Measurements from ENCODE around the gene PLA2G4C.
"Not testable (repeated sequence)": the region's sequence is repeated elsewhere in the genome, so short reads cannot be mapped to it uniquely, and the experiment has no call there.

PLA2G4C gene

GRCh38 chr19:48085076-48085475 is 25.5 kb downstream of the PLA2G4C start:
- no peak overlapping the region for H2BK120ac ChIP-seq (ENCODE audit: low read depth, low read length)
- H3K79me2 ChIP-seq (ENCODE audit: control insufficient read depth, insufficient read depth, low read length) = no peaks in the 10 kb centered on the region
- H3K27ac ChIP-seq (ENCODE audit: low read depth, low read length) = no peak overlapping the region
- no peak overlapping the region for H2BK5ac ChIP-seq (ENCODE audit: low read length)
- no peak overlapping the region for H3K4me3 ChIP-seq (ENCODE audit: low read length)
- no peaks in the 10 kb centered on the region for H3K79me1 ChIP-seq (ENCODE audit: low read length)
- no peak for DNase-seq
- no peak overlapping the region for H3K56ac ChIP-seq (ENCODE audit: low read length)
- H3K4me2 ChIP-seq (ENCODE audit: low read length) = no peak overlapping the region
- no peak overlapping the region for H2AK5ac ChIP-seq (ENCODE audit: low read length)
- WGBS (ENCODE audit: extremely low coverage, insufficient coverage, low lambda C conversion rate) = no CpG with 5 or more reads among the region's 3 CpGs
- no peak overlapping the region for H4K8ac ChIP-seq (ENCODE audit: low read depth, low read length)
- no peak overlapping the region for H4K5ac ChIP-seq (ENCODE audit: low read length)
- H3K36me3 ChIP-seq (ENCODE audit: control insufficient read depth, insufficient read depth, low read length) = no peaks in the 10 kb centered on the region
- H3K4ac ChIP-seq (ENCODE audit: low read depth, low read length) = no peak overlapping the region
- H3K27me3 ChIP-seq (ENCODE audit: insufficient read depth, low read length, poor library complexity) = no peaks in the 10 kb centered on the region
- H2BK15ac ChIP-seq (replicated peaks; ENCODE audit: low read depth) = no peak overlapping the region
- H3K4me1 ChIP-seq (ENCODE audit: control insufficient read depth, low read depth, low read length) = no peaks in the 10 kb centered on the region
- no peak overlapping the region for H3K9ac ChIP-seq (ENCODE audit: low read length)
- H3K23ac ChIP-seq (ENCODE audit: low read length) = no peak overlapping the region
- H3K18ac ChIP-seq (ENCODE audit: low read length) = no peak overlapping the region

- no peak overlapping the region for H3K56ac ChIP-seq (ENCODE audit: low read length)
- no peak overlapping the region for H2BK15ac ChIP-seq (replicated peaks; ENCODE audit: low read depth)
- H4K8ac ChIP-seq (ENCODE audit: low read depth, low read length) = no peak overlapping the region
- no peak overlapping the region for H3K27ac ChIP-seq (ENCODE audit: low read depth, low read length)
- WGBS (ENCODE audit: extremely low coverage, insufficient coverage, low lambda C conversion rate) = no CpG with 5 or more reads among the region's 5 CpGs
- H3K4ac ChIP-seq (ENCODE audit: low read depth, low read length) = no peak overlapping the region
- no peak overlapping the region for H4K5ac ChIP-seq (ENCODE audit: low read length)
- H3K4me2 ChIP-seq (ENCODE audit: low read length) = no peak overlapping the region
- H2BK5ac ChIP-seq (ENCODE audit: low read length) = no peak overlapping the region
- no peak overlapping the region for H3K4me3 ChIP-seq (ENCODE audit: low read length)
- no peak overlapping the region for H3K18ac ChIP-seq (ENCODE audit: low read length)
- no peaks in the 10 kb centered on the region for H3K79me1 ChIP-seq (ENCODE audit: low read length)
- H3K27me3 ChIP-seq (ENCODE audit: insufficient read depth, low read length, poor library complexity) = no peaks in the 10 kb centered on the region
- no peak for DNase-seq
- H2BK120ac ChIP-seq (ENCODE audit: low read depth, low read length) = no peak overlapping the region
- H3K36me3 ChIP-seq (ENCODE audit: control insufficient read depth, insufficient read depth, low read length) = no peaks in the 10 kb centered on the region
- no peak overlapping the region for H3K9ac ChIP-seq (ENCODE audit: low read length)
- no peaks in the 10 kb centered on the region for H3K4me1 ChIP-seq (ENCODE audit: control insufficient read depth, low read depth, low read length)
- no peak overlapping the region for H3K23ac ChIP-seq (ENCODE audit: low read length)
- no peaks in the 10 kb centered on the region for H3K79me2 ChIP-seq (ENCODE audit: control insufficient read depth, insufficient read depth, low read length)
- no peak overlapping the region for H2AK5ac ChIP-seq (ENCODE audit: low read length)
Observed at GRCh38 chr19:48081106-48081505, 29.5 kb downstream of the PLA2G4C start.

- H3K27ac ChIP-seq (ENCODE audit: low read depth, low read length); H3K4me3 ChIP-seq (ENCODE audit: low read length): not testable (repeated sequence)
Observed at GRCh38 chr19:48070177-48070769, 40.3 kb downstream of the PLA2G4C start.

GRCh38 chr19:48069435-48069834 is 41.2 kb downstream of the PLA2G4C start:
- Histone ChIP-seq H3K56ac (ENCODE audit: low read length) (no peak overlapping the region), H3K18ac (ENCODE audit: low read length) (no peak overlapping the region), H3K36me3 (ENCODE audit: control insufficient read depth, insufficient read depth, low read length) (no peaks in the 10 kb centered on the region), H3K27ac (ENCODE audit: low read depth, low read length) (no peak overlapping the region), H3K79me1 (ENCODE audit: low read length) (no peaks in the 10 kb centered on the region), H2BK15ac (replicated peaks; ENCODE audit: low read depth) (no peak overlapping the region), H2AK5ac (ENCODE audit: low read length) (no peak overlapping the region), H4K5ac (ENCODE audit: low read length) (no peak overlapping the region), H3K23ac (ENCODE audit: low read length) (no peak overlapping the region), H3K79me2 (ENCODE audit: control insufficient read depth, insufficient read depth, low read length) (no peaks in the 10 kb centered on the region), H4K8ac (ENCODE audit: low read depth, low read length) (no peak overlapping the region), H3K4me3 (ENCODE audit: low read length) (no peak overlapping the region), H3K9ac (ENCODE audit: low read length) (no peak overlapping the region), H3K27me3 (ENCODE audit: insufficient read depth, low read length, poor library complexity) (no peaks in the 10 kb centered on the region), H3K4me2 (ENCODE audit: low read length) (no peak overlapping the region), H2BK120ac (ENCODE audit: low read depth, low read length) (no peak overlapping the region), H2BK5ac (ENCODE audit: low read length) (no peak overlapping the region), H3K4me1 (ENCODE audit: control insufficient read depth, low read depth, low read length) (no peaks in the 10 kb centered on the region), H3K4ac (ENCODE audit: low read depth, low read length) (no peak overlapping the region)
- WGBS (ENCODE audit: extremely low coverage, insufficient coverage, low lambda C conversion rate) = no CpG with 5 or more reads among the region's 2 CpGs
- peak; percentile 54 for DNase-seq

More at GRCh38 chr19:48070177-48070769, 40.3 kb downstream of the PLA2G4C start:
- H4K5ac ChIP-seq (ENCODE audit: low read length); H3K36me3 ChIP-seq (ENCODE audit: control insufficient read depth, insufficient read depth, low read length); H3K79me1 ChIP-seq (ENCODE audit: low read length); H2BK15ac ChIP-seq (replicated peaks; ENCODE audit: low read depth); H2BK5ac ChIP-seq (ENCODE audit: low read length); H3K4ac ChIP-seq (ENCODE audit: low read depth, low read length); H3K18ac ChIP-seq (ENCODE audit: low read length); H4K8ac ChIP-seq (ENCODE audit: low read depth, low read length); H3K9ac ChIP-seq (ENCODE audit: low read length); H3K79me2 ChIP-seq (ENCODE audit: control insufficient read depth, insufficient read depth, low read length); H3K4me2 ChIP-seq (ENCODE audit: low read length); H3K23ac ChIP-seq (ENCODE audit: low read length); H2AK5ac ChIP-seq (ENCODE audit: low read length); H3K27me3 ChIP-seq (ENCODE audit: insufficient read depth, low read length, poor library complexity); H3K4me1 ChIP-seq (ENCODE audit: control insufficient read depth, low read depth, low read length); DNase-seq; H3K56ac ChIP-seq (ENCODE audit: low read length); H2BK120ac ChIP-seq (ENCODE audit: low read depth, low read length): not testable (repeated sequence)
- WGBS (ENCODE audit: extremely low coverage, insufficient coverage, low lambda C conversion rate) = no CpG with 5 or more reads among the region's 3 CpGs

- Histone ChIP-seq H2AK5ac (ENCODE audit: low read length) (no peak overlapping the region), H3K56ac (ENCODE audit: low read length) (no peak overlapping the region), H3K4ac (ENCODE audit: low read depth, low read length) (no peak overlapping the region), H3K23ac (ENCODE audit: low read length) (no peak overlapping the region), H3K4me1 (ENCODE audit: control insufficient read depth, low read depth, low read length) (peaks cover 2% of the 10 kb centered on the region), H3K36me3 (ENCODE audit: control insufficient read depth, insufficient read depth, low read length) (no peaks in the 10 kb centered on the region), H3K79me2 (ENCODE audit: control insufficient read depth, insufficient read depth, low read length) (no peaks in the 10 kb centered on the region), H3K79me1 (ENCODE audit: low read length) (no peaks in the 10 kb centered on the region), H3K27me3 (ENCODE audit: insufficient read depth, low read length, poor library complexity) (no peaks in the 10 kb centered on the region), H3K18ac (ENCODE audit: low read length) (no peak overlapping the region), H2BK5ac (ENCODE audit: low read length) (no peak overlapping the region), H3K9ac (ENCODE audit: low read length) (no peak overlapping the region), H3K4me2 (ENCODE audit: low read length) (no peak overlapping the region), H4K8ac (ENCODE audit: low read depth, low read length) (no peak overlapping the region), H3K27ac (ENCODE audit: low read depth, low read length) (no peak overlapping the region), H3K4me3 (ENCODE audit: low read length) (no peak overlapping the region), H2BK120ac (ENCODE audit: low read depth, low read length) (no peak overlapping the region), H4K5ac (ENCODE audit: low read length) (no peak overlapping the region), H2BK15ac (replicated peaks; ENCODE audit: low read depth) (no peak overlapping the region)
- no CpG with 5 or more reads among the region's 2 CpGs for WGBS (ENCODE audit: extremely low coverage, insufficient coverage, low lambda C conversion rate)
- DNase-seq = peak; percentile 77
Observed at GRCh38 chr19:48064509-48064908, 46.1 kb downstream of the PLA2G4C start.

Data from mesendoderm (in vitro differentiated cells).